Motor neuron (in vitro differentiated cells): ENCODE results near the gene FTO. TPM values are rescaled to one million over a fixed set of nuclear protein-coding genes. Genes with fewer than 3 reads are reported as not detected.

Source experiments
- ATAC-seq, 8 experiments: fragments of 200-7000 bp; cut with Tn5 transposase; replicated peaks in 6 of 8; 2 replicates each; pipeline ENCODE4 v1.8.0; 2021; ENCODE audit warnings: mild to moderate bottlenecking in 8 of 8, moderate library complexity in 8 of 8
- H3K27ac ChIP-seq, 2 donors: fragments of 250-450 bp; sonication (Bioruptor Pico); 2 replicates each; pipeline ENCODE4 v1.9.0; 2021; ENCODE audit warnings: antibody characterized with exemption in 2 of 2, mild to moderate bottlenecking in 2 of 2, moderate library complexity in 1 of 2
- H3K4me1 ChIP-seq, 2 donors: fragments of 250-450 bp; sonication (Bioruptor Pico); replicated peaks in 1 of 2; 2 replicates each; pipeline ENCODE4 v1.6.1; 2021; ENCODE audit warnings: antibody characterized with exemption in 2 of 2, mild to moderate bottlenecking in 2 of 2, moderate library complexity in 1 of 2
- H3K4me3 ChIP-seq, 5 donors: fragments of 250-450 bp; sonication (Bioruptor Pico); 2 replicates each; pipeline ENCODE4 v1.9.0; 2021; ENCODE audit warnings: antibody characterized with exemption in 5 of 5, mild to moderate bottlenecking in 5 of 5, moderate library complexity in 4 of 5
- WGBS, 10 experiments: fragments of 450-650 bp; shearing (Covaris generic); methylation state at CpG; one replicate each; pipeline ENCODE4 v1.0.0; 2022; 5-methylcytosine and 5-hydroxymethylcytosine counted together
- in situ Hi-C, 9 experiments: fragments of 400-800 bp; cut with MboI; loops; one replicate each; pipeline ENCODE4 v1.15.0; 2021; ENCODE audit warnings: low sequenced_read_pairs in 9 of 9, low pct_unique_long_range_greater_than_20kb in 2 of 9; ENCODE audit not compliant: unreplicated experiment in 9 of 9
- total RNA-seq, 8 experiments: library from RNA; unstranded; fragments of 300-600 nt; gene quantifications; 2 replicates each; pipeline versions ENCODE4 v1.2.3 to v1.2.4, GENCODE V29; 2022

The FTO gene
- total RNA-seq, 8 experiments from 2014 or later, result 73.8 to 143 (median 112) TPM

GRCh38 chr16:53949715-53950410, 245.9 kb downstream of the FTO start:
- Histone ChIP-seq H3K27ac (no peak overlapping the region), H3K4me1 (peaks cover 4 to 19% of the 10 kb centered on the region in 2 donors), H3K4me3 (no peak overlapping the region)
- ATAC-seq, result no peak
- 63 to 84% (median 75%) methylated on average over 1 to 6 of the region's 6 CpGs for WGBS, 10 experiments
- in situ Hi-C loops, result no loop called here

DNA sequence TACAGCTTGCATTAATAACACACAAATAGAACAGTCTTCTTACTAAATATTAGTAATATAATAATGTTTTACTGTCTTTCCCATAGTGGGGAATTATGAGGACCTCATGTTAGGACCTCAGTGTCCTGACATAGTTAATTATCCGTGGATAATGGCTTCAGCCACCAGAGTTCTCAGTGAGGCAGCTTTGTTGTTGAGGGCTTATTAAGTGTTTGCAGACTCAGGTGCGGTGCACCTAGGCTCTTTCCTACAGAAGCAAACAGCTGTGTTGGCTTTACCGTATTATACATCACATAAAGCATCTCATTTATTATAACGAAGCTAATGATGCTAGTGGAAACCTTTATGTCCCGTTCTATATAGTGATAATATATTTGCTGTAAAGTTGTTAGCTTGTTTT, 246.7 kb downstream of the FTO start:
- Histone ChIP-seq H3K27ac (no peak overlapping the region), H3K4me1 (peaks cover 4 to 19% of the 10 kb centered on the region in 2 donors), H3K4me3 (no peak overlapping the region)
- no peak for ATAC-seq
- in situ Hi-C loops, result no loop called here
- WGBS, 10 experiments, result 67 to 97% (median 83%) methylated on average over 1 to 5 of the region's 5 CpGs; no CpG with 5 or more reads in 1 of the 10 experiments

DNA sequence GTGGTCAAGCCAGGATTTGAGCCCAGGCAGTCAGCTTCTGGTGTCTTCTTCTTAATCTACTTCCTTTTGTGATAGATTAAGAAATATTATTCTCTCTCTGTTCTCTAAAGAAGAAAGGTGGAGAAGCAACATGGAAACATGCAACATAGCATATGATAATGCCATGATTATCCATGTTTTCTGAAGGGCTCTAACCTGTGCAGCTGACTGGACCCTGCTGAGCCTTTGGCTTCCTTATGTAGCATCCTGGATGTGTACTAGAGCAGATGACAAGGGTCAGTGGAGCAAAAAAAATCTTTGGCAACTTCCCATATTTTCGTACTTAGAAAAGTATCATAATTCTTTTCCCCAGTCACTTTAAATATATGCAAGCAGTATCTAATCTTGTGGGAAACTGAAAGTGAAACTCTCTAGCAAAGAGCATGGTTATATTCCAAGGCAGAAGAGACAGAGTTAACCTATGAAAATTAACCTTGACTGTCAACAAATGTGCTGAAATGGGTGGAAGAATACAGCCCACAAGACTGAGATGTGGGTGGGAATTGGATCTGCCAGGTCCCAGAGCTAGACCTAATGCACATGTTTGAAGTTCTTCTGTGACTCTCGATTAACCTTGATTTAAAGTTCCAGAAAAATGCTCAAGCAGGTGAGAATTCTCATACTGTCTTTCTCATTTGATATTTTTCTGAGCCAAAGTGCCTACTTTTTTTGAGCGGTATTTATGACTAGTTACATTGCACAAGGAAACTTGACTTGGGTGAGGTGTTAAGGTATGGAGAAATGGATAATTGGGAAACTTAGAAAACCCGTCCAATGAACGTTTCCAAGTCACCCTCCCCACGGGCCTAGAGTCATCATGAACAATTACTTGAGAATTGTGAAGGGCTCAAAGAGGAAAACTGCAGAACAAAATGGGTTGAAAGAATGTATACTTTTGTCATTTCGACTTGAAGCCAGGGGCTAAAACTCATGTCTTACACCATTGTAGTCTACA, 248.6 kb downstream of the FTO start:
- in situ Hi-C loops, result no loop called here
- peaks cover 0 to 3% of the 10 kb centered on the region in 2 donors for H3K4me1 ChIP-seq
- H3K4me3 ChIP-seq, result no peak overlapping the region
- WGBS, 10 experiments, result 72 to 97% (median 87%) methylated on average over 1 to 7 of the region's 7 CpGs
- ATAC-seq, result peak in 3 of 8 experiments; percentile 45 to 95 (median 88)
- H3K27ac ChIP-seq, result no peak overlapping the region

GRCh38 chr16:53953336-53953735, 249.4 kb downstream of the FTO start:
- H3K27ac ChIP-seq, result no peak overlapping the region
- 50 to 100% (median 92%) methylated on average over 1 to 2 of the region's 2 CpGs for WGBS, 10 experiments
- in situ Hi-C loops, result no loop called here
- H3K4me1 ChIP-seq, result no peaks in the 10 kb centered on the region
- no peak for ATAC-seq
- H3K4me3 ChIP-seq, result no peak overlapping the region

DNA sequence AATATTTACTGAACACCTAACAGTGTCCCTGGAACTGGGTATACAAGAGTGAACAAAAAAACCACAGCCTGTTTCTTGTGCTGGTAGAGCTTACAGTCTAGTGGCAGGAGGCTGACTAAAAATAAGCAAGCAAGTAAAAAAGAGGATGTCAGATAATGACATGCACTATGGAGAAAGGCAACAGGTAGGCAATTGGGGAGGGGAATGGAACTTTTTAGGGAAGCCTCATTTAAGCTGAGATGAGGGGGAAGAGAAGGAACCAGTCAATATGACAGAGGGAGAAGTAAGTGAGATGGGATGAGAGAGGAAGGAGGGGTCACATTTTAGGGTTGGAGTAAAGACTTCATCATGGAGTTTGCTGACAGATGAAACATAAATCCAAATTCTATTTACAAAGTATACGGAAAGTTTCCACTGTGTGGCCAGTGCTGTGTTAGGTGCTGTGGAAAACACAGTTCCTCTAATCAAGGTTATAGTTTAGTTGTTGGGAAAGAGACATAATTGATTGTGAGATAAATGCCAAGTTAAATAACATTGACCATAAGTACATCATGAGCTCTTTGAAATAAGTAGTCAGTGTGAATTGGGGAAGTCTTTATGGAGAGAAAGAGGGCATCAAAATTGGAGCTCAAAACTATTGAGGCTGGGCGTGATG, 251.4 kb downstream of the FTO start:
- no peak overlapping the region for H3K4me3 ChIP-seq
- H3K27ac ChIP-seq, result no peak overlapping the region
- 93 to 100% (median 100%) methylated on average over 1 to 2 of the region's 2 CpGs for WGBS, 10 experiments
- in situ Hi-C loops, result no loop called here
- peak in 1 of 8 experiments; percentile 34 for ATAC-seq
- H3K4me1 ChIP-seq, result no peaks in the 10 kb centered on the region

- WGBS, 10 experiments, result 20 to 100% (median 75%) methylated on average over 1 to 9 of the region's 10 CpGs; no CpG with 5 or more reads in 1 of the 10 experiments
- in situ Hi-C loops, result no loop called here
- no peak overlapping the region for H3K4me3 ChIP-seq
- ATAC-seq, result no peak
- no peak overlapping the region for H3K27ac ChIP-seq
- H3K4me1 ChIP-seq, result peaks cover 4 to 10% of the 10 kb centered on the region in 2 donors
These were observed 254.5 kb downstream of the FTO start for GRCh38 chr16:53958341-53958880.

GRCh38 chr16:53960050-53960812, 256.3 kb downstream of the FTO start:
- Histone ChIP-seq H3K27ac (no peak overlapping the region), H3K4me3 (no peak overlapping the region), H3K4me1 (peaks cover 4 to 10% of the 10 kb centered on the region in 2 donors)
- in situ Hi-C loops, result no loop called here
- 60 to 100% (median 94%) methylated on average over 1 to 6 of the region's 7 CpGs; no CpG with 5 or more reads in 1 of the 10 experiments for WGBS, 10 experiments
- no peak for ATAC-seq

GRCh38 chr16:53960954-53961616, 257.1 kb downstream of the FTO start:
- WGBS, 10 experiments, result 58 to 100% (median 84%) methylated on average over 1 to 5 of the region's 6 CpGs
- H3K4me3 ChIP-seq, result no peak overlapping the region
- H3K4me1 ChIP-seq, result peaks cover 4 to 10% of the 10 kb centered on the region in 2 donors
- in situ Hi-C loops, result no loop called here
- no peak overlapping the region for H3K27ac ChIP-seq
- ATAC-seq, result peak in 5 of 8 experiments; percentile 52 to 86 (median 65)

GRCh38 chr16:53962041-53962440, 258.1 kb downstream of the FTO start:
- Histone ChIP-seq H3K4me1 (peaks cover 7 to 13% of the 10 kb centered on the region in 2 donors), H3K4me3 (no peak overlapping the region), H3K27ac (no peak overlapping the region)
- in situ Hi-C loops, result no loop called here
- no peak for ATAC-seq
- WGBS, 10 experiments, result 60 to 100% (median 86%) methylated on average over 1 to 2 of the region's 2 CpGs; no CpG with 5 or more reads in 3 of the 10 experiments

DNA sequence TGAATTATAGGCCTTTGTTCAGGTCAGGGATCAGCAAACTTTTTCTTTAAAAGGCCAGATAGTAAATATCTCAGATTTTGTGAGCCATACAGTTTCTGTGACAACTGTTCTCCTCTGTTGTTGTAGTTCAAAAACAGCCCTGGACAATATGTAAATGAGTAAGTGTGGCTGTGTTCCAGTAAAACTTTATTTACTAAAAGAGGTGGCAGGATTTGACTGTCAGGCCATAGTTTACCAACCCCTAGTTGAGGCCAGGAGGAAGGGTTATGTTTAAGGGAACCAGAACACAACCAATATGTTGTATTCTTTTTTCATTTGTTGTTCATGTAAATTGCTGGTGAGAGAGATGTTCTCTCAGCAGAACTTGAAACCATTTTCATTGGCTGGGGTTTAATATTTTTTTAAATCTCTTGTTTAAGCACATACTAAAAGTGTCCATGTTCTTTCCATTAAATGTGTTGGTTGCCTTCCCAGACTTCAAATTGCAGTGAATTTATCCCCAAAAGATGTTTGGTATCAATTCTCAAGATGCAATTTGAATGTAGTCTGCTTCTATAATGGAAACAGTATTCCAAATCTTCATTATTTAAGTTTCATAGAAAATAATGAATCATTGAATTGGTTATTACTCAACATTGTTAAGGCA, 260.3 kb downstream of the FTO start:
- Histone ChIP-seq H3K27ac (no peak overlapping the region), H3K4me3 (no peak overlapping the region), H3K4me1 (peaks cover 7 to 14% of the 10 kb centered on the region in 2 donors)
- in situ Hi-C loops, result no loop called here
- ATAC-seq, result no peak

DNA sequence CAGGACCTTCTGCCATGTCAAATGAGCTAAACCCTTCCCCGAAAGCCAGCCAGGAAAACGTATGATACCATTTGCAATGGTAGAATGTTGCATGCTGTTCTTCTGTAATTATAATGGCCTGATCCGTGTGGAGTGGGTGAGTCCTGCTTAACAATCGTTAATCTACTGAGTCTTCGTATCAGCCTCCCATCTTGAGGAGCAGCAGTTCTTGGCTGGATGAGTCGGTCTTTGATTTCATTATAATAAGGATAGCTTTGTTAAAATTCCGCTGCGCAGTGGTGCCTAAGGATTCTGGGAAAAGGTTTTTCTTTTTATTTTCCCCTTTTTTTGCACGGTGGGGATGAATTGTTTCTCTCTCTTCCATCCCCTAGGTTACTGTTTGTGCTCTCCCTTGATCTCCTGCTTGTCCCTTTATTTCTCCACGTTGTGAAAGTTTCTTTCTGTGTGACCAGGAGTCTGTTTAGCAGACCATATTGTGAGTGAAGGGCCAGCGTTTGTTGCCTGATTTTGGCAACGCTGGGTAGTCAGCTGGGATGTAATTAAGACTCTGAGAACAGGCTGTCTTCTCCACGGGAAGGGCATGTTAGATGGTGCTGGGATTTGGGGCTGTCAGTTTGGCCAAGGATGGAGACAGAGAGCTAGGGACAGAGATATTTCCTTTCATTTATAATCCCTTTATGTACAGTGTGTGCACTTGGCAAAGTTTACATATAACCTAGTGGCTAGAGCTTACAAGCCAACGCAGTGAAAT, 263.0 kb downstream of the FTO start:
- no peak overlapping the region for H3K4me3 ChIP-seq
- 36 to 73% (median 65%) methylated on average over 5 to 14 of the region's 14 CpGs for WGBS, 10 experiments
- ATAC-seq, result peak in 2 of 8 experiments; percentile 73 to 87
- H3K27ac ChIP-seq, result no peak overlapping the region
- in situ Hi-C loops, result no loop called here
- peaks cover 3 to 4% of the 10 kb centered on the region in 2 donors for H3K4me1 ChIP-seq
